Small intestine (tissue), 7 donors: ENCODE data around the gene MFSD12. TPM values are rescaled to one million over a fixed set of nuclear protein-coding genes. Genes with fewer than 3 reads are reported as not detected.

Experiments
- DNase-seq, 2 donors: peaks; one replicate each; pipeline versions ENCODE4 v3.0.0 to v3.0.0-alpha.2; 2013
- FAIRE-seq: peaks from 2 replicates; lab custom pipeline; 2012; peaks lifted over from hg19 to GRCh38; lab: Jason Lieb, UNC
- H3K27ac ChIP-seq, 3 donors: one replicate each; pipeline ENCODE4 v1.5.1; 2013; ENCODE audit warnings: low read length in 2 of 3, mild to moderate bottlenecking in 2 of 3, control low read depth in 1 of 3, inconsistent platforms in 1 of 3, low read depth in 1 of 3, moderate library complexity in 1 of 3
- H3K27me3 ChIP-seq, 3 donors: one replicate each; pipeline ENCODE4 v1.6.1; 2013; ENCODE audit warnings: low read length in 3 of 3, inconsistent platforms in 1 of 3; ENCODE audit not compliant: control insufficient read depth in 3 of 3, insufficient read depth in 3 of 3
- H3K36me3 ChIP-seq, 3 donors: one replicate each; pipeline ENCODE4 v1.6.1; 2013; ENCODE audit warnings: low read length in 3 of 3, inconsistent platforms in 1 of 3, low read depth in 1 of 3, mild to moderate bottlenecking in 1 of 3, moderate library complexity in 1 of 3; ENCODE audit not compliant: control insufficient read depth in 3 of 3, insufficient read depth in 2 of 3
- H3K4me1 ChIP-seq, 3 donors: one replicate each; pipeline ENCODE4 v1.6.1; 2013; ENCODE audit warnings: low read length in 2 of 3, inconsistent platforms in 1 of 3, low read depth in 1 of 3, mild to moderate bottlenecking in 1 of 3, moderate library complexity in 1 of 3; ENCODE audit not compliant: control insufficient read depth in 3 of 3, insufficient read depth in 2 of 3
- H3K4me3 ChIP-seq, 3 donors: one replicate each; pipeline ENCODE4 v1.5.1; 2013; ENCODE audit warnings: low read length in 3 of 3, control low read depth in 1 of 3, inconsistent platforms in 1 of 3, low read depth in 1 of 3, mild to moderate bottlenecking in 1 of 3, moderate library complexity in 1 of 3
- H3K9me3 ChIP-seq, 2 donors: one replicate each; pipeline ENCODE4 v1.6.1; 2013; ENCODE audit warnings: low read depth in 1 of 2, low read length in 1 of 2; ENCODE audit not compliant: control insufficient read depth in 2 of 2, insufficient read depth in 1 of 2
- WGBS, 3 donors: extraction: QIAGEN DNeasy Blood & Tissue Kit; methylation state at CpG; one replicate each; pipeline ENCODE4 v1.1.7; 2013; 5-methylcytosine and 5-hydroxymethylcytosine counted together
- polyA plus RNA-seq, 4 donors: library from polyadenylated mRNA; stranded (reverse) in 3 of 4; unstranded in 1 of 4; fragments of 200-250 nt in 3 of 4; fragments of 120-200 nt in 1 of 4; gene quantifications; one replicate each; pipeline versions ENCODE4 v1.2.1 to v1.2.3, GENCODE V29; 2013
- donor health status: healthy with polysubstance abuse.
- donor health status: control.
- donor health status: control.
- donor health status: Bipolar disorder and iron deficiency.
- donor health status: healthy.

MFSD12 gene
- polyA plus RNA-seq, 4 donors: 10.3 to 52.4 (median 22.0) TPM

DNA sequence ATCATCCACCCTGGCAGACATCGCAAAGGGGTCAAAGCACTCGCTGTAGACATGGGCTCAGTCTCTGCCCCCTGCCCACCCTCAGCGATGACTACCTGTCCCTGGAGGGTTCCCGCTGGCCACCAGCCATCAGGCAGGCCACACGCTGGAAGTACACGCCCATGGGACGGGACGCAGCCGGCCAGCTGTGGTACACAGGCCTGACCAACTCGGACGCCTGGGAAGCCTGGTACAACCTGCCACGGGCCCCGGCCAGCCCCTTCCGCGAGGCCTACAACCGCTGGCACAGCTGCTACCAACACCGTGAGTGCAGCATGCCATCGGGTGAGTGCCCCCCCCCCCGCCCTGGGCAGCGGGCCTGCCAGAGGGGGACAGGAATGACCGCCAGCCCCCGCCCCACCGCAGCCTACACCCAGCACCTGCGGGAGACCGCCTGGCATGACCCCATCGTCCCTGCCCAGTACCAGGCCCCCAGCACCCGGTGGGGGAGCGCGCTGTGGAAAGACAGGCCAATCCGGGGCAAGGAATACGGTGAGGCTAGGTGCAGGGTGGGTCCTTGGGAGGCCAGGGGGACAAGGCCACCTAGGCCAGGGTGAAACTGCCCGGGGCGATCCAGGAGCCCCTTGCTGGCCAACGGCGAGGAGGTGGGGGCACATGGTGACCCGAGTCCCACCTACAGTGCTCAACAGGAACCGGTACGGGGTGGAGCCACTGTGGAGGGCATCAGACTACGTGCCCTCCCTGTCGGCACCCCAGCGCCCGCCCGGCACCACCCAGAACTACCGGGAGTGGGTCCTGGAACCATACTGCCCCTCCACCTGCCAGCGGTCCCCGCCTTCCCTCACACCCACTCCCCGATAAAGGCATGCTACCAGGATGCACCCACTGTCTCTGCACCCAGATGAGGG, 14.0 kb downstream of the MFSD12 start:
- FAIRE-seq: no peak

DNA sequence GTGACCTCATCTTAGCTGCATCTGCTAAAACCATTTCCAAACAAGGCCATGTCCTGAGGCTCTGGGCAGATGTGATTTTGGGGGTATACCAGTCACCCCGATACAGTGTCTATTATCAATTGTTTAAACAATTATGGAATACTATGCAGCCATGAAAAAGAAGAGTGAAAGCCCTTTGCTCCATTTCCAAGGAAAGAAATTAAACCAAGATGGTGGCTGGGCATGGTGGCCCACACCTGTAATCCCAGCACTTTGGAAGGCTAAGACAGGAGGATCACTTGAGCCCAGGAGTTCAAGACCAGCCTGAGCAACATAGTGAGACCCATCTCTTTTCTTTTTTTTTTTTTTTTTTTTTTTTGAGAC, 17.6 kb downstream of the MFSD12 start:
- H3K36me3 ChIP-seq: peaks cover 4 to 70% (median 13%) of the 10 kb centered on the region in 3 donors
- no peak for FAIRE-seq
- DNase-seq: no peak
- H3K9me3 ChIP-seq: peaks cover 0 to 4% of the 10 kb centered on the region in 2 donors
- H3K4me1 ChIP-seq: no peaks in the 10 kb centered on the region
- H3K27me3 ChIP-seq: no peaks in the 10 kb centered on the region
- no peak overlapping the region for H3K4me3 ChIP-seq
- 83 to 96% (median 93%) methylated on average over 1 of the region's 1 CpG for WGBS, 3 donors
- H3K27ac ChIP-seq: no peak overlapping the region

More for the DNA sequence above, 14.0 kb downstream of the MFSD12 start:
- no peak overlapping the region for H3K4me3 ChIP-seq
- peaks cover 0 to 4% of the 10 kb centered on the region in 2 donors for H3K9me3 ChIP-seq
- H3K4me1 ChIP-seq: no peaks in the 10 kb centered on the region
- H3K27ac ChIP-seq: no peak overlapping the region
- WGBS, 3 donors: 76 to 86% (median 84%) methylated on average over 37 to 47 of the region's 47 CpGs
- peaks cover 0 to 64% (median 3%) of the 10 kb centered on the region in 3 donors for H3K36me3 ChIP-seq
- DNase-seq: no peak
- H3K27me3 ChIP-seq: no peaks in the 10 kb centered on the region

DNA sequence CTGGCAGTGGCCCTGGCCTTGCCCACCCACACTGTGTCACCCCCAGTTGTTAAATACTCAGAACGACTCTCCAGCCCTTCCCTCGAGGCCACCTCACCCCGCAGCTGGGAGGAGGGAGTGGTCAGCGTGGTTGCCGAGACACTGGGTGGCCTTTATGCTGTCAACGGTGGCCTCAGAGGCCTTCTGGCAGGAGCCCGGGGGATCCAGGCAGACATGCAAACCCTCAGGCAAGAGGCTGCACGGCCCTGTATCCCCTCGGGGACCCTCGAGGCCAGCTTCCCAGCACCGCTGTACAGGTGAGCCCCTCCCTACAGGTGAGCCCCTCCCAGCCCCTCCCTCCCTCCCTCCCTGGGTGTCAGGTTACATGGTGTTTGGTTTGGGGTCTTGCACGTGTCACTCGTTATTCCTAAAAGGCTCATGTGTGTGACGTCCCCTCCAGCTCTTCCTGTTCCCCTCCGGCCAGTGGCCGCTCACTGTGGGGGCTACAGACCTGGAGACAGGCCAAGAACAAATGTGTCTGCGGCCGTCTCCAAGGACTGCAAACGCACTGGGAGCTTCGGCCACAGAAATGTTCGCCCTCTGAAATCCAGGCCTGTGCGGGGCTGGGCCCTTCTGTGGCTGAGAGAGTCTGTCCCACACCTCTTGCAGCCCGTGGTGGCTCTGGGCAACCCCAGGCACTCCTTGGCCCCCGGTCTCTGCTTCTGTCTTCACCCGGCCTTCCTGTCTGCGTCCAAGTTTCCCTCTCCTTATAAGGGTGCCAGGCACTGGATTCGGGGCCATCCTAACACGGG, 18.2 kb downstream of the MFSD12 start, which contains the start of gene TEKTIP1:
Gene TEKTIP1 (plus strand): TSS at position 210 of the 791 bp plus-strand sequence. CDS start 4 bp downstream, at position 214.
- Histone ChIP-seq H3K36me3 (peaks cover 8 to 70% (median 19%) of the 10 kb centered on the region in 3 donors), H3K9me3 (peaks cover 0 to 4% of the 10 kb centered on the region in 2 donors), H3K27ac (no peak within 1 kb of the TSS), H3K4me1 (no peaks in the 10 kb centered on the region), H3K4me3 (no peak within 1 kb of the TSS), H3K27me3 (no peaks in the 10 kb centered on the region)
- DNase-seq (no peak), FAIRE-seq (no peak)
- WGBS, 3 donors: 64 to 76% (median 76%) methylated on average over 26 to 28 of the region's 28 CpGs

DNA sequence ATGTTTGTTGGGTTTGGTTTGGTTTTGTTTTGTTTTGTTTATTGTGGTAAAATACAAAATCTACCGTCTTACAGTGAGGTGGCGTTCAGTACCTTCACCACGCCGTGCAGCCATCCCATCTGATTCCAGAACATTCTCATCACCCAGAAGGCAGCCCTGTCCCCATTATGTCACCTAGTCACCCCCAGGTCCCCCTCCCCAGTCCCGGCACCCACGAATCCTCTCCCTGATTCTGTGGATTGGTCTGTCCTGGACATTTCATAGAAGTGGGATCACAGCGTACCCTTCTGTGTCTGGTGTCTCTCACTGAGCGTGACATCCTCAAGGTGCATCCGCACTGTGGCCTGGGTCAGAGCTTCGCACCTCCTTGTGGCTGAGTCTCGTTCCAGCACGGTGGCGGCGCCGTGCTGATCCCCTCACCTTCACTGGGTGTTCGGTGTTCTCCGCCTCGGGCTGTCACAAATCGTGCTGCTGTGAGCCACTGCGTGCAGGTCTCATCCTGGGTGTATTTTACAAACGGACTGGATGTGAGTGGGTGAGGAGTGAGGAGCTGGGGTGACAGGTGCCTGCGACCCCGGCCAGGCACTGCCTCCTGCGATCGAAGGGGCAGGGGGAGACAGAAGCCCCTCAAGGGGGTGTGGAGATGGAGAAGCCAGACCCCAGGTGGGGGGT, 19.0 kb downstream of the MFSD12 start:
- H3K36me3 ChIP-seq: peaks cover 8 to 70% (median 23%) of the 10 kb centered on the region in 3 donors
- FAIRE-seq (no peak), DNase-seq (no peak)
- no peak overlapping the region for H3K4me3 ChIP-seq
- no peaks in the 10 kb centered on the region for H3K27me3 ChIP-seq
- peaks cover 0 to 4% of the 10 kb centered on the region in 2 donors for H3K9me3 ChIP-seq
- H3K4me1 ChIP-seq: no peaks in the 10 kb centered on the region
- H3K27ac ChIP-seq: no peak overlapping the region
- WGBS, 3 donors: 80 to 87% (median 81%) methylated on average over 25 of the region's 25 CpGs

DNA sequence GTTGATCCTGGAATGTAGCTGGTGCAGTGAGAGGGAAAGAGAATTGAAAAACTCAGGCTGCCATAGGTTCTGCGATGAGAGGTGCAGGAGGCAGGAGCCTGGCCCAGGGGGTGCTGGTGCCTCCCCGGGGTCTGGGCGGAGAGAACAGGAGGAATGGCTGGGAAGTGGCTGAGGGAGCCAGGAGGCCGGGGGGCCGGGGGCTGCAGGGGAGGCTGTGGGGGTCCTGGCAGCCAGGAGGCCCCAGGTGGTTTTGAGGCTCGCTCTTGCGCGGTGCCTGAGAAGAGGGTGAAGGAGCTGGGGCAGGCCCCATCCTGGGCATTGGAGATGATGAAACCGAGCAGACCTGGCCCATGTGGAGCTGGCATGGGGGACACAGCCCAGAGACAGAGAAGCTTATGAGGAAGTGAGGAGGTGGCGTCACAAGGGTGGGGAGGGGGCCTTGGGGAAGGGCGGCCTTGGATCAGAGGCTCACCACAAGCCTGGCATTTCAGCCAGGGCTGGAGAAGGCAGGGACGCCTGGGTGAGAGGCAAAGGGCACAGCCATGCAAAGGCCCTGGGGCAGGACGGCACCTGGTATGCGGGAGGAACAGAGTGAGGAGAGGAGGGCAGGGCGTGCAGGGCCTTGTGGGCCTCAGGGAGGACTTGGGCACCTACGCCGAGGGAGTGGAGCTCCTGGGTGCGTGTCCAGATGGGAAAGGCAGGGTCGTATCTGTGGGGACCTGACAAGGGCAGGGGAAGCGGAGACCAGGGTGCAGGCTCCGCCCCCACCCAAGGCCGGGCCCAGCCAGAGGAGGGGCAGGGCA, 19.7 kb downstream of the MFSD12 start:
- H3K4me1 ChIP-seq: no peaks in the 10 kb centered on the region
- no peak overlapping the region for H3K4me3 ChIP-seq
- 82 to 89% (median 83%) methylated on average over 20 to 22 of the region's 22 CpGs for WGBS, 3 donors
- DNase-seq (no peak), FAIRE-seq (no peak)
- H3K36me3 ChIP-seq: peaks cover 8 to 73% (median 30%) of the 10 kb centered on the region in 3 donors
- no peak overlapping the region for H3K27ac ChIP-seq
- H3K27me3 ChIP-seq: no peaks in the 10 kb centered on the region
- peaks cover 0 to 4% of the 10 kb centered on the region in 2 donors for H3K9me3 ChIP-seq

DNA sequence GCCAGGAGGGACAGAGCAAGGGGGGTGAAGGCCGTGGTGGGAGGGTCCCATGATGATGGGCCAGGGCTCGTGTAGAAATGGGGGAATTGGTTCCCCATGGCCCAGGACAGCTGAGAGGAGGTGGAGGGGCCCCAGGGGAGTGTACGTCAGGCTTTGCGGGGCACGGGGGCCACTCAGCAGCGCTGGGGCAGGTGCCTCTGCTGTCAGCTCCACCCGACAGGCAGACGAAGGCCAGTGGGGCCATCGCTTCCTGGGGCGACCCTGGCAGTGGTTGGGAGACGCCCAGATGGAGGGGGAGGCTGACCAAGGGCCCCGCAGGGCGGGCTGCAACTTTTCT, 20.3 kb downstream of the MFSD12 start:
- peaks cover 8 to 78% (median 33%) of the 10 kb centered on the region in 3 donors for H3K36me3 ChIP-seq
- DNase-seq (no peak), FAIRE-seq (no peak)
- no peak overlapping the region for H3K27ac ChIP-seq
- H3K9me3 ChIP-seq: peaks cover 0 to 4% of the 10 kb centered on the region in 2 donors
- no peaks in the 10 kb centered on the region for H3K4me1 ChIP-seq
- no peaks in the 10 kb centered on the region for H3K27me3 ChIP-seq
- WGBS, 3 donors: 72 to 89% (median 86%) methylated on average over 13 of the region's 13 CpGs
- no peak overlapping the region for H3K4me3 ChIP-seq

DNA sequence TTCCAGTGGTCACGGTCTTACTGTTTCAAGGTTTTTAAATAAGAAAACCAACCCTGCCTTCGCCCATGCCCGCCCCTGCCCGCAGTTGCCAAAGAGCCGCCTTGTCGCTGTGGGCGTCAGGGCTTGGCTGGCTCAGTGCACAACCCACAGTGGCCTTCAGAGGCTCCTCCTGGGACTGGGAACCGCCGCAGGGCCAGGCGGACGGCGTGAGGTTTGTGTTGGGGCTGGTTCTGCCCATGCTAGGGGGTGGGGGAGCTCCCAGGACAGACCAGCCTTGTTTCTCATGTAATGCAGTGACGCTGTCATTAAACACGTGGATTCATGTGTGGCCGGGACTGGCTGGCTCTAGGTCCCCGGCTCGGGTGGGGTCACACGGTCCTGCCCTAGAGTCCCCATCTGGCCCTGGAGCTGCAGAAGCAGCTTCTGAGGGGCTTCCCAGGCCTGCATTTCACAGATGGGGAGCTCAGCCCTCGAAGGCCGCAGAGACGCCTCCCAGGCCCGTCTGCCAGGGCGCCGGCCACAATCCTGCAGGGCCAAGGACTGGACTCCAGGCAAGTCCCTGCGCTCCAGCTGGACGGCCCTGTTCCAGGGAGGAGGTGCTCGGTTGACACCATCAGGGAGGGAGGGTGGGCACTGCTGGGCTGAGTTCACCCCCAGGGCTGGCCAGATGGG, 20.8 kb downstream of the MFSD12 start:
- H3K4me1 ChIP-seq: no peaks in the 10 kb centered on the region
- FAIRE-seq (no peak), DNase-seq (no peak)
- H3K27me3 ChIP-seq: no peaks in the 10 kb centered on the region
- no peak overlapping the region for H3K4me3 ChIP-seq
- 78 to 90% (median 84%) methylated on average over 26 to 27 of the region's 27 CpGs for WGBS, 3 donors
- H3K36me3 ChIP-seq: peaks cover 8 to 83% (median 38%) of the 10 kb centered on the region in 3 donors
- no peak overlapping the region for H3K27ac ChIP-seq
- H3K9me3 ChIP-seq: peaks cover 0 to 4% of the 10 kb centered on the region in 2 donors
